Vagina (tissue), 2 donors: Measurements from ENCODE around the gene SLC7A8.

Source experiments
- CTCF ChIP-seq, 3 experiments: fragments of 450-650 bp in 2 of 3; fragments of 200-600 bp in 1 of 3; sonication (generic) in 1 of 3; IDR thresholded peaks; one replicate each; pipeline ENCODE4 v1.5.1; 2017 to 2019; ENCODE audit warnings: antibody characterized with exemption in 3 of 3, mild to moderate bottlenecking in 2 of 3, moderate library complexity in 2 of 3
- POLR2A ChIP-seq, 2 donors: fragments of 450-650 bp; IDR thresholded peaks; one replicate each; pipeline ENCODE4 v1.6.1; 2017; ENCODE audit warnings: antibody characterized with exemption in 2 of 2, mild to moderate bottlenecking in 2 of 2, moderate library complexity in 2 of 2
- POLR2AphosphoS5 ChIP-seq, 2 donors: sonication (generic); formaldehyde crosslinking; IDR thresholded peaks; one replicate each; pipeline ENCODE4 v1.9.0; 2017; ENCODE audit warnings: antibody characterized with exemption in 2 of 2, mild to moderate bottlenecking in 2 of 2, low read depth in 1 of 2; ENCODE audit not compliant: insufficient read depth in 1 of 2

GRCh38 chr14:23183479-23183878 lies at the start of gene SLC7A8:
- TF ChIP-seq POLR2A (IDR thresholded peaks at IDR 0.05): peak in 1 of 2 donors; percentile 88
- no peak for TF ChIP-seq CTCF (IDR thresholded peaks at IDR 0.05)
- peak; percentile 8 to 87 for TF ChIP-seq POLR2AphosphoS5 (IDR thresholded peaks at IDR 0.05; ENCODE audit: insufficient read depth in 1 of 2, low read depth in 1 of 2)
